K562 treated with DMSO at 1 percent for 48 hours (cell line): ENCODE data around the gene NOA1. TPM values are rescaled to one million over a fixed set of nuclear protein-coding genes. Genes with fewer than 3 reads are reported as not detected.

Experiments
- total RNA-seq: library from RNA; unstranded; fragments of 300-600 nt; gene quantifications from 2 replicates; pipeline ENCODE4 v1.2.3, GENCODE V29; 2022; ENCODE audit warnings: low replicate concordance; ENCODE audit errors: extremely low read depth

Gene NOA1
- total RNA-seq: 144 TPM in 1 of 2 replicates, not detected in the other

DNA sequence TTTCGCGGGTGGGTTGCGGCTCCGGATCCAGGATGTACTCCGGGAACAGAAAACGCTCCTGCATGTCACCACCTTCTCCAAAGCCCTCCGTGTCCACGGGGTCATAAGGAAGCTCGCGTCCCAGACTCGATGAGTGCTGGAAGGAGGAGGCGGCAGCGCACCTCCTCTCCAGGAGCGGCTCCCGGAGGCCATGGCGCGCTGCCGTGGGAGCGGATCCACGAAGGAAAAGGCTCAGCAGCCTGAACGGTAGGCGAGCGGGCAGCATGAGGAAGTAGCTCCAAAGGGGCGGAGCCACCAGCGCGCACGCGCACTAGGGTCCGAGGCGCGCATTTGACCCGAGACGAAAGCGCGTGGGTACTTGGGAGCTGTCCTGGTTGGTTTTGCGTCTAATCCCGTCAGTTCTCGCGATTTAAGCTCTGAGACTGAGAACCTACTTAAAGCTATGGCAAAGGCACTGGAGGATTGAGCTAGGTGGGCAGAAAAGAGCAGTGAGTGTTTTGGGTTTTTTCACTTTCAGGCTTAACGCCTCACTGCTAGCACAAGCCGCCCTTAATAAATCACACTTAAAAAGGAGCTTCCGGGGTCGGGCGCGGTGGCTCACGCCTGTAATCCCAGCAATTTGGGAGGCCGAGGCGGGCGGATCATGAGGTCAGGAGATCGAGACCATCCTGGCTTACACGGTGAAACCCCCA lies at the start of gene NOA1:
TSS of gene NOA1 (minus strand) at position 286 of the 692 bp plus-strand sequence. CDS start at position 265, 21 bp downstream.

DNA sequence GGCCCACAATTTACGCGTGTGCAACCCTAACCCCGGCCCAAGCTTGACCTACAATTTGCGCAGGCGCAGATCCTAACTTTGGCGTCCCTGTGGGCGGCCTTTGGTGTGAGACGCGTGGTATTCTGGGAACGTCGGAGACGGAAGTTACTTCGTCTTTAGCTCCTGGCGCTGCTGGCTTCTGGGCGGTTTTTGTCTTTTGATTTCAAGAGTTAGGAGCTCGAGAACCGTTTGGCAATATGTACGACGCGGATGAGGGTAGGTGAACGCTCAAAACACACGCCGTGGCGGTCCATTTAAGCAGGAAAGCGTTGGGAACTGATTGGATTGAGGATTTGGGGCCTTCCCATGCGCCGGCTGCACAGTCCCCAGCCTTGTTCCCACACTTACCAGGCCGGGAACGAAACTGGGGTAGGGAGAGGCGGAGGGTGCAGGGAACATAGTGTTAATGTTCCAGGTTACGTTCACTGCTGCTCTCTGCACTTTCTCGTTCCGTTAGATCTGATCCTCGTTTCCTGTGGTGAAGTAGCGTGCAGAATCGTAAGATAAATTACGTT lies 1.4 kb upstream of the NOA1 start, which contains the start of gene POLR2B:
TSS of gene POLR2B (plus strand) at position 147 of the 554 bp plus-strand sequence. CDS start at position 237, 90 bp downstream.

Other genes with a start within 250 kb of the NOA1 start
- gene SPINK2, start 155.9 kb downstream of the NOA1 start, total RNA-seq: not detected in 2 replicates
- gene REST, start 69.7 kb downstream of the NOA1 start, total RNA-seq: not detected in 2 replicates
- gene POLR2B, start 1.3 kb upstream of the NOA1 start, total RNA-seq: not detected in 2 replicates
- gene IGFBP7, start 132.8 kb upstream of the NOA1 start, total RNA-seq: not detected in 2 replicates